H9 (cell line): ENCODE results near the gene CCDC154. TPM values are rescaled to one million over a fixed set of nuclear protein-coding genes. Genes with fewer than 3 reads are reported as not detected.

Experiments
- DNase-seq: peaks from one replicate; pipeline ENCODE4 v3.0.0-alpha.2; 2017
- H2AFZ ChIP-seq: one replicate; pipeline ENCODE4 v1.6.1; 2013; ENCODE audit warnings: mild to moderate bottlenecking, low read length, control low read depth, moderate library complexity
- H2AK5ac ChIP-seq: 2 replicates; pipeline ENCODE4 v1.6.1; 2013; ENCODE audit warnings: low read length, control low read depth, mixed read lengths; ENCODE audit not compliant: insufficient read length
- H2BK120ac ChIP-seq: one replicate; pipeline ENCODE4 v1.6.1; 2013; ENCODE audit warnings: low read depth, mild to moderate bottlenecking, low read length, control low read depth, inconsistent platforms; ENCODE audit not compliant: poor library complexity, severe bottlenecking
- H2BK12ac ChIP-seq: 2 replicates; pipeline ENCODE4 v1.6.1; 2013; ENCODE audit warnings: low read length, control low read depth, mixed read lengths, low read depth; ENCODE audit not compliant: insufficient read length
- H2BK15ac ChIP-seq: 2 replicates; pipeline ENCODE4 v1.6.1; 2013; ENCODE audit warnings: low read depth, low read length, control low read depth
- H2BK20ac ChIP-seq: one replicate; pipeline ENCODE4 v1.6.1; 2013; ENCODE audit warnings: low read depth, mild to moderate bottlenecking, low read length, control low read depth, inconsistent platforms; ENCODE audit not compliant: poor library complexity, severe bottlenecking
- H2BK5ac ChIP-seq: 2 replicates; pipeline ENCODE4 v1.6.1; 2013; ENCODE audit warnings: low read length, control low read depth, mixed read lengths; ENCODE audit not compliant: insufficient read length
- H3K14ac ChIP-seq: 2 replicates; pipeline ENCODE4 v1.6.1; 2013; ENCODE audit warnings: low read length, control low read depth; ENCODE audit not compliant: insufficient read depth
- H3K18ac ChIP-seq: 2 replicates; pipeline ENCODE4 v1.6.1; 2013; ENCODE audit warnings: low read depth, mild to moderate bottlenecking, mixed read lengths, low read length, control low read depth; ENCODE audit not compliant: insufficient read length
- H3K23ac ChIP-seq: 2 replicates; pipeline ENCODE4 v1.6.1; 2013; ENCODE audit warnings: low read length, control low read depth, mixed read lengths, low read depth; ENCODE audit not compliant: insufficient read length
- H3K23me2 ChIP-seq: 2 replicates; pipeline ENCODE4 v1.6.1; 2013; ENCODE audit warnings: low read depth, mild to moderate bottlenecking, mixed read lengths, low read length, control low read depth; ENCODE audit not compliant: insufficient read length, poor library complexity, severe bottlenecking
- H3K27ac ChIP-seq: 2 replicates; pipeline ENCODE4 v1.5.1; 2013; ENCODE audit warnings: low read length, control low read depth, mixed read lengths, low read depth; ENCODE audit not compliant: insufficient read length
- H3K27me3 ChIP-seq: 2 replicates; pipeline ENCODE4 v1.6.1; 2013; ENCODE audit warnings: low read length, control low read depth, inconsistent platforms; ENCODE audit not compliant: insufficient read depth
- H3K4ac ChIP-seq: 2 replicates; pipeline ENCODE4 v1.6.1; 2013; ENCODE audit warnings: low read depth, mild to moderate bottlenecking, control low read depth, inconsistent platforms, low read length, moderate library complexity
- H3K4me1 ChIP-seq: 2 replicates; pipeline ENCODE4 v1.6.1; 2013; ENCODE audit warnings: low read length, control low read depth, inconsistent platforms; ENCODE audit not compliant: insufficient read depth
- H3K4me2 ChIP-seq: 2 replicates; pipeline ENCODE4 v1.6.1; 2013; ENCODE audit warnings: low read length, control low read depth, mixed read lengths; ENCODE audit not compliant: insufficient read length, insufficient read depth
- H3K56ac ChIP-seq: 2 replicates; pipeline ENCODE4 v1.6.1; 2013; ENCODE audit warnings: low read depth, mild to moderate bottlenecking, mixed read lengths, low read length, control low read depth; ENCODE audit not compliant: insufficient read length
- H3K79me1 ChIP-seq: 2 replicates; pipeline ENCODE4 v1.6.1; 2013; ENCODE audit warnings: low read depth, mild to moderate bottlenecking, moderate library complexity, low read length, control low read depth, inconsistent platforms; ENCODE audit not compliant: insufficient read depth, poor library complexity, severe bottlenecking
- H3K79me2 ChIP-seq: 2 replicates; pipeline ENCODE4 v1.6.1; 2013; ENCODE audit warnings: low read length, control low read depth, inconsistent platforms; ENCODE audit not compliant: insufficient read depth
- H3K9ac ChIP-seq: 2 replicates; pipeline ENCODE4 v1.6.1; 2013; ENCODE audit warnings: low read length, control low read depth, mixed read lengths; ENCODE audit not compliant: insufficient read length; ENCODE audit errors: extremely low read depth
- H3K9me3 ChIP-seq: one replicate; pipeline ENCODE4 v1.6.1; 2013; ENCODE audit warnings: low read depth, low read length, inconsistent platforms; ENCODE audit not compliant: control insufficient read depth
- H3T11ph ChIP-seq: one replicate; pipeline ENCODE4 v1.6.1; 2013; ENCODE audit warnings: mild to moderate bottlenecking, low read length, control low read depth, inconsistent platforms
- H4K20me1 ChIP-seq: one replicate; pipeline ENCODE4 v1.6.1; 2013; ENCODE audit not compliant: control insufficient read depth, insufficient read length, insufficient read depth
- H4K5ac ChIP-seq: 2 replicates; pipeline ENCODE4 v1.6.1; 2013; ENCODE audit warnings: low read depth, mild to moderate bottlenecking, mixed read lengths, low read length, control low read depth; ENCODE audit not compliant: insufficient read length
- H4K8ac ChIP-seq: replicated peaks from 2 replicates; pipeline ENCODE4 v1.6.1; 2013; ENCODE audit warnings: low read length, control low read depth, mixed read lengths, low read depth; ENCODE audit not compliant: insufficient read length
- H4K91ac ChIP-seq: 2 replicates; pipeline ENCODE4 v1.6.1; 2013; ENCODE audit warnings: low read depth, mild to moderate bottlenecking, moderate library complexity, mixed read lengths, low read length, control low read depth; ENCODE audit not compliant: insufficient read length
- H3K27ac Mint-ChIP-seq, 3 experiments: 2 replicates in 2 of 3; 3 replicates in 1 of 3; pipeline ENCODE4 v1.8.0; 2020 to 2021; ENCODE audit warnings: mixed read lengths in 3 of 3, mild to moderate bottlenecking in 1 of 3, moderate library complexity in 1 of 3
- H3K27me3 Mint-ChIP-seq: 2 replicates; pipeline ENCODE4 v1.8.0; 2021; ENCODE audit warnings: low read depth, mild to moderate bottlenecking, moderate library complexity, mixed read lengths
- H3K36me3 Mint-ChIP-seq, 3 experiments: 2 replicates in 2 of 3; 3 replicates in 1 of 3; pipeline ENCODE4 v1.8.0; 2020 to 2021; ENCODE audit warnings: low read depth in 3 of 3, mixed read lengths in 3 of 3; ENCODE audit not compliant: insufficient read depth in 1 of 3
- H3K4me1 Mint-ChIP-seq, 2 experiments: 2 replicates each; pipeline ENCODE4 v1.8.0; 2020; ENCODE audit warnings: mixed read lengths in 2 of 2
- H3K4me3 Mint-ChIP-seq, 2 experiments: 2 replicates in 1 of 2; 3 replicates in 1 of 2; pipeline ENCODE4 v1.8.0; 2020 to 2021; ENCODE audit warnings: mild to moderate bottlenecking in 2 of 2, mixed read lengths in 2 of 2, moderate library complexity in 1 of 2
- H3K9me3 Mint-ChIP-seq, 2 experiments: 2 replicates in 1 of 2; 3 replicates in 1 of 2; pipeline ENCODE4 v1.8.0; 2020; ENCODE audit warnings: mild to moderate bottlenecking in 2 of 2, mixed read lengths in 2 of 2, moderate library complexity in 1 of 2
- CTCF ChIP-seq: fragments of 200-600 bp; sonication (generic); conservative IDR thresholded peaks from 3 replicates; pipeline ENCODE4 v1.8.0; 2021; ENCODE audit warnings: antibody characterized with exemption, mild to moderate bottlenecking
- WGBS: extraction: QIAGEN DNeasy Blood & Tissue Kit; methylation state at CpG from one replicate; pipeline ENCODE4 v1.1.7; 2013; ENCODE audit warnings: missing lambda C conversion rate, low lambda C conversion rate, mixed read lengths; ENCODE audit not compliant: insufficient read length; ENCODE audit errors: extremely low coverage; 5-methylcytosine and 5-hydroxymethylcytosine counted together
- total RNA-seq: library from RNA; stranded (reverse); gene quantifications from 2 replicates; pipeline ENCODE4 v1.2.1, GENCODE V29; 2021

CCDC154 gene
- total RNA-seq, 1 experiment from 2014 or later, result 1.3 TPM

GRCh38 chr16:1488619-1489018 is 44.3 kb upstream of the CCDC154 start, which contains the start of gene PTX4:
Gene PTX4 (minus strand): TSS chr16:1488944. CDS start chr16:1488909, 35 bp downstream.
- TF ChIP-seq CTCF, result no peak
- Histone ChIP-seq H3K4ac (no peak within 1 kb of the TSS), H2BK120ac (no peak within 1 kb of the TSS), H3T11ph (no peak within 1 kb of the TSS), H3K79me1 (no peaks in the 10 kb centered on the region), H3K4me1 (no peaks in the 10 kb centered on the region; the same call in 1 of the 2 replicates), H2BK5ac (no peak within 1 kb of the TSS), H2BK20ac (no peak within 1 kb of the TSS), H3K23ac (no peak within 1 kb of the TSS), H3K4me2 (no peak within 1 kb of the TSS), H3K18ac (no peak within 1 kb of the TSS), H3K27me3 (no peaks in the 10 kb centered on the region), H3K9me3 (no peaks in the 10 kb centered on the region), H3K56ac (no peak within 1 kb of the TSS), H4K20me1 (no peaks in the 10 kb centered on the region), H3K27ac (no peak within 1 kb of the TSS), H3K14ac (no peak within 1 kb of the TSS), H4K91ac (no peak within 1 kb of the TSS), H2AK5ac (no peak within 1 kb of the TSS), H4K5ac (no peak within 1 kb of the TSS), H3K79me2 (no peaks in the 10 kb centered on the region), H3K9ac (no peak within 1 kb of the TSS), H2BK12ac (no peak within 1 kb of the TSS), H2AFZ (no peak within 1 kb of the TSS), H2BK15ac (no peak within 1 kb of the TSS; the same call in 1 of the 2 replicates), H4K8ac (no peak within 1 kb of the TSS), H3K23me2 (peaks cover 3% of the 10 kb centered on the region)
- no peak for DNase-seq
- Mint-ChIP-seq H3K36me3 (no peaks in the 10 kb centered on the region), H3K27ac (0 out of 7 replicates have a peak within 1 kb of the TSS, but pooled peaks of 1 of the 3 experiments have one; percentile 39), H3K27me3 (peaks cover 25% of the 10 kb centered on the region), H3K9me3 (no peaks in the 10 kb centered on the region), H3K4me3 (no peak within 1 kb of the TSS), H3K4me1 (peaks cover 4 to 7% of the 10 kb centered on the region in 2 experiments)
- WGBS, result no CpG with 5 or more reads among the region's 19 CpGs
